Activated CD4-positive, alpha-beta T cell treated with anti-CD3 and anti-CD28 coated beads, Interleukin-2, Interleukin-6, amounts not matched to agents 100 ng/mL and 50 ng/mL, durations not matched to agents 16 hours and 8 hours (primary cell): ENCODE data around the gene GNA12.
"Not testable (repeated sequence)": the region's sequence is repeated elsewhere in the genome, so short reads cannot be mapped to it uniquely, and the experiment has no call there.

Source experiments
- DNase-seq: peaks from one replicate; pipeline ENCODE4 v3.0.0-alpha.2; 2020

Gene GNA12

GRCh38 chr7:2743523-2744185, 100.5 kb downstream of the GNA12 start:
- DNase-seq, result not testable (repeated sequence)

GRCh38 chr7:2738766-2739549, 105.2 kb downstream of the GNA12 start:
- no peak for DNase-seq

GRCh38 chr7:2737771-2738540, 106.2 kb downstream of the GNA12 start:
- DNase-seq, result no peak

- DNase-seq, result not testable (repeated sequence)
Measured at GRCh38 chr7:2737005-2737743, 106.9 kb downstream of the GNA12 start.

- no peak for DNase-seq
Measured at GRCh38 chr7:2736411-2736914, 107.6 kb downstream of the GNA12 start.

GRCh38 chr7:2735744-2736143, 108.4 kb downstream of the GNA12 start:
- no peak for DNase-seq

- DNase-seq, result no peak
Measured at GRCh38 chr7:2734751-2735571, 109.1 kb downstream of the GNA12 start.

GRCh38 chr7:2734084-2734686, 109.9 kb downstream of the GNA12 start:
- DNase-seq, result no peak

- DNase-seq, result no peak
Measured at GRCh38 chr7:2732959-2733584, 111.0 kb downstream of the GNA12 start.

- DNase-seq, result no peak
Measured at GRCh38 chr7:2732388-2732787, 111.7 kb downstream of the GNA12 start.

GRCh38 chr7:2730846-2731770, 113.0 kb downstream of the GNA12 start:
- no peak for DNase-seq

- no peak for DNase-seq
Measured at GRCh38 chr7:2729893-2730716, 114.0 kb downstream of the GNA12 start.

GRCh38 chr7:2729031-2729892, 114.8 kb downstream of the GNA12 start:
- no peak for DNase-seq

GRCh38 chr7:2728316-2729030, 115.6 kb downstream of the GNA12 start:
- DNase-seq, result no peak

- not testable (repeated sequence) for DNase-seq
Measured at GRCh38 chr7:2727206-2727605, 116.9 kb downstream of the GNA12 start.

- no peak for DNase-seq
Measured at GRCh38 chr7:2726316-2727018, 117.6 kb downstream of the GNA12 start.
